SK-N-SH (cell line): ENCODE data around the gene THADA. TPM values are rescaled to one million over a fixed set of nuclear protein-coding genes. Genes with fewer than 3 reads are reported as not detected.

ENCODE experiments used
- CTCF ChIA-PET: fragments of 300-600, 350-600 bp; formaldehyde crosslinking; extraction: SDS; loops from one replicate; lab custom pipeline; 2021; lab: Yijun Ruan, JAX
- POLR2A ChIA-PET: fragments of 350-600 bp; sonication (Branson Sonifier 250); formaldehyde crosslinking; extraction: SDS; loops from one replicate; lab custom pipeline; 2020; ENCODE audit warnings: antibody characterized with exemption, inconsistent platforms; lab: Yijun Ruan, JAX
- DNase-seq: peaks from one replicate; pipeline ENCODE4 v3.0.0; 2012
- H2AFZ ChIP-seq: fragments of 200-600 bp; sonication (generic); 2 replicates; pipeline ENCODE4 v1.8.1; 2016; ENCODE audit warnings: antibody characterized with exemption, mild to moderate bottlenecking, low read depth
- H3F3A ChIP-seq: fragments of 200-600 bp; sonication (generic); replicated peaks from 2 replicates; pipeline ENCODE3; 2016; ENCODE audit warnings: antibody characterized with exemption, mild to moderate bottlenecking; ENCODE audit not compliant: insufficient read depth
- H3K27ac ChIP-seq, 2 experiments: fragments of 200-500 bp in 1 of 2; fragments of 200-600 bp in 1 of 2; sonication (Bioruptor generic) in 1 of 2; sonication (generic), shearing (Covaris generic) in 1 of 2; 2 replicates each; pipeline versions ENCODE4 v1.5.1 to v1.6.1; 2014 to 2016; ENCODE audit warnings: low read depth in 2 of 2, inconsistent platforms in 1 of 2, low read length in 1 of 2, mild to moderate bottlenecking in 1 of 2, mixed read lengths in 1 of 2
- H3K27me3 ChIP-seq: fragments of 200-600 bp; sonication (generic), shearing (Covaris generic); 2 replicates; pipeline ENCODE4 v1.6.1; 2016; ENCODE audit warnings: mixed run types; ENCODE audit not compliant: insufficient read depth
- H3K36me3 ChIP-seq, 2 experiments: fragments of 200-500 bp in 1 of 2; fragments of 200-600 bp in 1 of 2; sonication (Bioruptor generic) in 1 of 2; sonication (generic) in 1 of 2; replicated peaks in 1 of 2; 2 replicates each; pipeline versions ENCODE3 to v1.5.1; 2014 to 2016; ENCODE audit warnings: low read length in 1 of 2, mild to moderate bottlenecking in 1 of 2; ENCODE audit not compliant: insufficient read depth in 2 of 2, control insufficient read depth in 1 of 2
- H3K4me1 ChIP-seq, 2 experiments: fragments of 200-500 bp in 1 of 2; fragments of 200-600 bp in 1 of 2; sonication (Bioruptor generic) in 1 of 2; sonication (generic), shearing (Covaris generic) in 1 of 2; 2 replicates each; pipeline versions ENCODE4 v1.5.1 to v1.6.1; 2014 to 2016; ENCODE audit warnings: low read depth in 1 of 2, low read length in 1 of 2, mixed run types in 1 of 2; ENCODE audit not compliant: insufficient read depth in 2 of 2, control insufficient read depth in 1 of 2
- H3K4me2 ChIP-seq: fragments of 200-600 bp; sonication (generic), shearing (Covaris generic); 2 replicates; pipeline ENCODE4 v1.6.1; 2017; ENCODE audit warnings: mixed run types
- H3K4me3 ChIP-seq, 2 experiments: fragments of 200-500 bp in 1 of 2; fragments of 200-600 bp in 1 of 2; sonication (Bioruptor generic) in 1 of 2; sonication (generic), shearing (Covaris generic) in 1 of 2; 2 replicates each; pipeline versions ENCODE4 v1.5.1 to v1.8.1; 2014 to 2016; ENCODE audit warnings: low read depth in 2 of 2, inconsistent platforms in 1 of 2, low read length in 1 of 2, mild to moderate bottlenecking in 1 of 2, mixed read lengths in 1 of 2, moderate library complexity in 1 of 2
- H3K79me2 ChIP-seq: fragments of 200-600 bp; sonication (generic); 2 replicates; pipeline ENCODE4 v1.8.1; 2017; ENCODE audit warnings: mild to moderate bottlenecking; ENCODE audit not compliant: insufficient read depth
- H3K9ac ChIP-seq: fragments of 200-600 bp; sonication (generic); 2 replicates; pipeline ENCODE4 v1.6.1; 2017; ENCODE audit warnings: mixed run types
- H3K9me2 ChIP-seq: fragments of 200-600 bp; sonication (generic); 2 replicates; pipeline ENCODE4 v1.6.1; 2017; ENCODE audit warnings: mixed run types
- H3K9me3 ChIP-seq: fragments of 200-600 bp; sonication (generic); 2 replicates; pipeline ENCODE4 v1.6.1; 2017; ENCODE audit warnings: mixed run types, mild to moderate bottlenecking, moderate library complexity
- H4K20me1 ChIP-seq: fragments of 200-600 bp; sonication (generic); 2 replicates; pipeline ENCODE4 v1.6.1; 2017; ENCODE audit warnings: mild to moderate bottlenecking, mixed run types; ENCODE audit not compliant: insufficient read depth
- CHD2 ChIP-seq: fragments of 150-350 bp; IDR thresholded peaks from 2 replicates; pipeline ENCODE4 v1.6.1; 2018; ENCODE audit warnings: low read length; ENCODE audit not compliant: partially characterized antibody
- CTCF ChIP-seq: fragments of 200-600 bp; sonication (generic); IDR thresholded peaks from 2 replicates; pipeline ENCODE4 v1.6.1; 2017; ENCODE audit warnings: antibody characterized with exemption, mild to moderate bottlenecking, moderate library complexity
- ELF1 ChIP-seq: IDR thresholded peaks from 2 replicates; pipeline ENCODE4 v1.4.0; 2012
- FOXJ3 ChIP-seq: sonication (generic); formaldehyde crosslinking; IDR thresholded peaks from 2 replicates; pipeline ENCODE4 v1.5.1; 2020; ENCODE audit warnings: mild to moderate bottlenecking, missing genetic modification reagents
- GATA2 ChIP-seq: sonication (generic); formaldehyde crosslinking; IDR thresholded peaks from 2 replicates; pipeline ENCODE4 v1.5.0; 2020; ENCODE audit warnings: mild to moderate bottlenecking, missing genetic modification reagents
- MXI1 ChIP-seq: IDR thresholded peaks from 2 replicates; pipeline ENCODE4 v1.6.1; 2012; ENCODE audit warnings: mild to moderate bottlenecking, low read depth, low read length, improper control_type of control experiment
- RAD21 ChIP-seq: IDR thresholded peaks from 2 replicates; pipeline ENCODE4 v1.6.1; 2012; ENCODE audit warnings: mild to moderate bottlenecking, low read length
- SMC3 ChIP-seq: IDR thresholded peaks from 2 replicates; pipeline ENCODE4 v1.6.1; 2012; ENCODE audit warnings: low read depth, low read length, improper control_type of control experiment
- TEAD4 ChIP-seq: IDR thresholded peaks from 2 replicates; pipeline ENCODE4 v1.4.0; 2012; ENCODE audit warnings: mild to moderate bottlenecking, borderline replicate concordance; ENCODE audit not compliant: insufficient read depth
- WGBS: methylation state at CpG from one replicate; pipeline ENCODE4 v1.1.6; 2017; ENCODE audit warnings: low lambda C conversion rate; 5-methylcytosine and 5-hydroxymethylcytosine counted together
- polyA plus RNA-seq, 3 experiments: library from polyadenylated mRNA; depleted of rRNA; stranded (reverse); fragments of >200 nt; gene quantifications; 2 replicates each; pipeline ENCODE4 v1.2.3, GENCODE V29; 2012
- TF ChIP-seq, protein P1 (sequence below): IDR thresholded peaks from 2 replicates; pipeline ENCODE4 v1.4.0; 2012; ENCODE audit warnings: low read depth
- TF ChIP-seq, protein P2 (sequence below): IDR thresholded peaks from 2 replicates; pipeline ENCODE4 v1.4.0; 2012; ENCODE audit warnings: low read depth, borderline replicate concordance

The THADA gene
- polyA plus RNA-seq, 1 of the 3 experiments (the other 2 are of a cell fraction), result 25.6 TPM

DNA sequence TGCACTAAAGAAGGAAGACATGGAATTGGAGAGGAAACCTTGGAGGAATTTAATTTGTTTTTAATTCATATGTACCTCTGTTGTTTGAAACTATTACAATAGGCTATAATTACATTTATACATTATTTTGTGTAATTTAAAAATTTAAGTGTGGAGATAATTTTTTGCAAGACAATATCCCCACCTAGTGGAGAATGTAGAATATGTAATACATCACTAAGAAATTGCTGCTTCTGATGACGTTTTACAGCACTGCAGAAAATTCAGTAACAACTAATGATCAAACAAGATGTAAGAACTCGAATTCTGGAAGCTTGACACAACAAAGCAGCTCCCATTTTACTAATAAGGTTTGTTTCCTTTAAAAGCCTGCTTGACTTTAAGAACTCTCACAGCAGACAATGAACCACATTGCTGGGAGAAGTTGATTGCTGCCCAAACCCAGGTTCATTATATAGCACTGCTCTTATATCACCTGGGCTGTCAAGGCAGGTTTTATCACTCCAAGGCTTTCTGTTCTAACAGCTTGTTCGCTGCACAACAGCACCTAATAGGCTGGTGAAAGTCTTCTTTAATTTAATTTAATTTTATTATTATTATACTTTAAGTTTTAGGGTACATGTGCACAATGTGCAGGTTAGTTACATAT, 53.4 kb downstream of the THADA start:
- ChIA-PET CTCF (interaction anchor here (0.6 to 7.0 kb wide), 62 partner anchors 8 to 720 kb away, joined by 3 to 85 read pairs (median 4); partner anchors contain the start of genes THADA and ZFP36L2), POLR2A (no interaction called here)
- no peaks in the 10 kb centered on the region for H3K27me3 ChIP-seq
- H2AFZ ChIP-seq, result no peak overlapping the region
- no peak overlapping the region for H3K4me3 ChIP-seq
- no peak overlapping the region for H3K9ac ChIP-seq
- H3K4me1 ChIP-seq, result peaks cover 8 to 13% of the 10 kb centered on the region in 2 experiments
- H3K9me2 ChIP-seq, result no peaks in the 10 kb centered on the region
- H3K79me2 ChIP-seq, result no peaks in the 10 kb centered on the region; the same call in 1 of the 2 replicates
- peak; percentile 52 for DNase-seq
- H3K36me3 ChIP-seq, result peaks cover under 1 to 17% of the 10 kb centered on the region in 2 experiments
- peak overlapping the region in 1 of 2 experiments; percentile 28; a peak in 1 of 4 replicates for H3K27ac ChIP-seq
- no peaks in the 10 kb centered on the region for H3K9me3 ChIP-seq
- no peak for TF ChIP-seq CHD2
- TF ChIP-seq SMC3, result peak; percentile 46
- TF ChIP-seq CTCF, result peak; percentile 78
- TF ChIP-seq, protein P1, sequence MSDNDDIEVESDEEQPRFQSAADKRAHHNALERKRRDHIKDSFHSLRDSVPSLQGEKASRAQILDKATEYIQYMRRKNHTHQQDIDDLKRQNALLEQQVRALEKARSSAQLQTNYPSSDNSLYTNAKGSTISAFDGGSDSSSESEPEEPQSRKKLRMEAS, result no peak
- TF ChIP-seq RAD21, result peak; percentile 81
- no peaks in the 10 kb centered on the region for H4K20me1 ChIP-seq
- H3K4me2 ChIP-seq, result no peak overlapping the region
- WGBS, result 4% methylated on average over 3 of the region's 3 CpGs
- H3F3A ChIP-seq, result peaks cover 6% of the 10 kb centered on the region

- WGBS, result 82% methylated on average over 6 of the region's 6 CpGs
- Histone ChIP-seq H2AFZ (no peak overlapping the region), H4K20me1 (no peaks in the 10 kb centered on the region), H3K4me1 (peaks cover 8 to 13% of the 10 kb centered on the region in 2 experiments), H3F3A (peaks cover 6% of the 10 kb centered on the region), H3K27ac (no peak overlapping the region; a peak in 2 of 4 replicates), H3K27me3 (no peaks in the 10 kb centered on the region)
- ChIA-PET POLR2A (interaction anchor here (1.0 kb wide), 1 partner anchor 55 kb away, joined by 4 read pairs; the partner anchor contains the start of gene THADA), CTCF (interaction anchor here (0.6 to 7.0 kb wide), 52 partner anchors 8 to 719 kb away, joined by 3 to 85 read pairs (median 4); partner anchors contain the start of gene ZFP36L2)
- no peak for DNase-seq
- TF ChIP-seq RAD21, result no peak
- no peak for TF ChIP-seq ELF1
- no peak for TF ChIP-seq MXI1
- TF ChIP-seq, protein P2, sequence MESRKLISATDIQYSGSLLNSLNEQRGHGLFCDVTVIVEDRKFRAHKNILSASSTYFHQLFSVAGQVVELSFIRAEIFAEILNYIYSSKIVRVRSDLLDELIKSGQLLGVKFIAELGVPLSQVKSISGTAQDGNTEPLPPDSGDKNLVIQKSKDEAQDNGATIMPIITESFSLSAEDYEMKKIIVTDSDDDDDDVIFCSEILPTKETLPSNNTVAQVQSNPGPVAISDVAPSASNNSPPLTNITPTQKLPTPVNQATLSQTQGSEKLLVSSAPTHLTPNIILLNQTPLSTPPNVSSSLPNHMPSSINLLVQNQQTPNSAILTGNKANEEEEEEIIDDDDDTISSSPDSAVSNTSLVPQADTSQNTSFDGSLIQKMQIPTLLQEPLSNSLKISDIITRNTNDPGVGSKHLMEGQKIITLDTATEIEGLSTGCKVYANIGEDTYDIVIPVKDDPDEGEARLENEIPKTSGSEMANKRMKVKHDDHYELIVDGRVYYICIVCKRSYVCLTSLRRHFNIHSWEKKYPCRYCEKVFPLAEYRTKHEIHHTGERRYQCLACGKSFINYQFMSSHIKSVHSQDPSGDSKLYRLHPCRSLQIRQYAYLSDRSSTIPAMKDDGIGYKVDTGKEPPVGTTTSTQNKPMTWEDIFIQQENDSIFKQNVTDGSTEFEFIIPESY, result no peak
- TF ChIP-seq TEAD4, result no peak
- no peak for TF ChIP-seq GATA2 (CRISPR knock-in tag)
- no peak for TF ChIP-seq FOXJ3 (CRISPR knock-in tag)
- TF ChIP-seq, all 33 proteins: peak for 0
- H3K79me2 ChIP-seq, result no peaks in the 10 kb centered on the region; the same call in 1 of the 2 replicates
- H3K4me3 ChIP-seq, result no peak overlapping the region
- H3K4me2 ChIP-seq, result no peak overlapping the region
- H3K36me3 ChIP-seq, result peaks cover 4 to 22% of the 10 kb centered on the region in 2 experiments
- no peaks in the 10 kb centered on the region for H3K9me2 ChIP-seq
- H3K9ac ChIP-seq, result no peak overlapping the region
- H3K9me3 ChIP-seq, result no peaks in the 10 kb centered on the region
Observed at GRCh38 chr2:43541165-43541564, 54.7 kb downstream of the THADA start.
